COLO668 (cell line): ENCODE data around the gene FRMD4B.

Experiments
- DNase-seq: peaks from one replicate; lab custom pipeline; 2025; ENCODE audit not compliant: unreplicated experiment; lab: John Stamatoyannopoulos, UW

FRMD4B gene

GRCh38 chr3:69385723-69386555 is at the start of gene FRMD4B:
Gene FRMD4B (minus strand): TSS chr3:69386088. CDS start chr3:69385989, 99 bp downstream.
- DNase-seq = no peak

GRCh38 chr3:69433969-69434325 is 48.1 kb upstream of the FRMD4B start:
- no peak for DNase-seq

- DNase-seq = no peak
These were observed 47.5 kb upstream of the FRMD4B start for GRCh38 chr3:69433121-69433968.

GRCh38 chr3:69428657-69429255 is 42.9 kb upstream of the FRMD4B start:
- DNase-seq = no peak

GRCh38 chr3:69426967-69427304 is 41.0 kb upstream of the FRMD4B start:
- no peak for DNase-seq

- no peak for DNase-seq
These were observed 40.5 kb upstream of the FRMD4B start for GRCh38 chr3:69426291-69426966.

GRCh38 chr3:69425249-69425648 is 39.4 kb upstream of the FRMD4B start:
- peak; percentile 0 for DNase-seq

GRCh38 chr3:69423463-69424155 is 37.7 kb upstream of the FRMD4B start:
- DNase-seq = no peak

- DNase-seq = no peak
These were observed 36.9 kb upstream of the FRMD4B start for GRCh38 chr3:69422751-69423150.

GRCh38 chr3:69420781-69421520 is 35.1 kb upstream of the FRMD4B start:
- no peak for DNase-seq

GRCh38 chr3:69419276-69419675 is 33.4 kb upstream of the FRMD4B start:
- no peak for DNase-seq

- no peak for DNase-seq
These were observed 31.7 kb upstream of the FRMD4B start for GRCh38 chr3:69417541-69418078.

- DNase-seq = no peak
These were observed 27.8 kb upstream of the FRMD4B start for GRCh38 chr3:69413551-69414207.

GRCh38 chr3:69411346-69411745 is 25.5 kb upstream of the FRMD4B start:
- no peak for DNase-seq

GRCh38 chr3:69410301-69410700 is 24.4 kb upstream of the FRMD4B start:
- DNase-seq = peak; percentile 22

- no peak for DNase-seq
These were observed 23.9 kb upstream of the FRMD4B start for GRCh38 chr3:69409831-69410230.

GRCh38 chr3:69409011-69409410 is 23.1 kb upstream of the FRMD4B start:
- no peak for DNase-seq

GRCh38 chr3:69408542-69408941 is 22.7 kb upstream of the FRMD4B start:
- DNase-seq = no peak

GRCh38 chr3:69407908-69408307 is 22.0 kb upstream of the FRMD4B start:
- no peak for DNase-seq
